Pancreas (tissue), 10 donors: ENCODE results near the gene APBB1IP. TPM values are rescaled to one million over a fixed set of nuclear protein-coding genes. Genes with fewer than 3 reads are reported as not detected.
A peak's percentile ranks its signal among the peaks of the same experiment; 100 is the strongest.
"Not testable (repeated sequence)": the region's sequence is repeated elsewhere in the genome, so short reads cannot be mapped to it uniquely, and the experiment has no call there.

Experiments
- ATAC-seq, 4 donors: fragments of 200-7000 bp; cut with Tn5 transposase; one replicate each; pipeline versions ENCODE4 v1.8.0 to v1.9.1; 2020; ENCODE audit warnings: mild to moderate bottlenecking in 4 of 4, moderate library complexity in 4 of 4
- DNase-seq, 6 donors: peaks; one replicate each; pipeline ENCODE4 v3.0.0-alpha.2; 2020
- FAIRE-seq: peaks from 2 replicates; lab custom pipeline; 2012; peaks lifted over from hg19 to GRCh38; lab: Jason Lieb, UNC
- H3K27ac ChIP-seq, 4 donors: fragments of 200-600 bp; sonication (generic); 1 replicate in 3 of 4; 2 replicates in 1 of 4; pipeline versions ENCODE4 v1.5.0 to v1.8.0; 2020
- H3K27me3 ChIP-seq, 4 donors: fragments of 200-600 bp; one replicate each; pipeline ENCODE4 v1.8.0; 2021
- H3K36me3 ChIP-seq, 3 donors: fragments of 200-600 bp; sonication (generic) in 1 of 3; one replicate each; pipeline versions ENCODE4 v1.5.0 to v1.8.0; 2020 to 2021
- H3K4me1 ChIP-seq, 3 donors: fragments of 200-600 bp; one replicate each; pipeline ENCODE4 v1.8.0; 2021
- H3K4me3 ChIP-seq, 4 donors: fragments of 200-600 bp; sonication (generic) in 2 of 4; one replicate each; pipeline versions ENCODE4 v1.5.0 to v1.8.0; 2020 to 2021
- H3K9me3 ChIP-seq, 4 donors: fragments of 200-600 bp; one replicate each; pipeline ENCODE4 v1.8.0; 2021
- WGBS, 2 donors: extraction: QIAGEN DNeasy Blood & Tissue Kit; methylation state at CpG; one replicate each; pipeline ENCODE4 v1.1.7; 2013; 5-methylcytosine and 5-hydroxymethylcytosine counted together
- intact Hi-C, 3 donors: fragments of 100-400 bp; cut with DNase I; formaldehyde crosslinking; loops; one replicate each; pipeline versions ENCODE4 v1.11.1 to v1.14.2; 2022
- polyA plus RNA-seq, 2 donors: library from polyadenylated mRNA; stranded (reverse); fragments of 200-250 nt; gene quantifications; one replicate each; pipeline ENCODE4 v1.2.3, GENCODE V29; 2013
- total RNA-seq, 6 donors: library from RNA; stranded (reverse); fragmentation: NEBNext Ultra II Directional in 4 of 6; extraction: Animal tissue kit (Norgen Biotek cat#: 25700) in 4 of 6; gene quantifications; one replicate each; pipeline versions ENCODE4 v1.2.1 to v1.2.4, GENCODE V29; 2021 to 2023
- TF ChIP-seq, protein P1 (sequence below), 4 donors: fragments of 200-600 bp; sonication (generic) in 3 of 4; IDR thresholded peaks; one replicate each; pipeline versions ENCODE4 v1.5.0 to v1.8.0; 2021; ENCODE audit warnings: antibody characterized with exemption in 4 of 4
- donor health status: healthy with polysubstance abuse.
- donor health status: DM: no; HTN: no; CAD: no; lungs with moderate emphysema.
- donor health status: DM: no; HTN: no; CAD: no.
- donor health status: control.
- donor health status: control.
- donor health status: Bipolar disorder and iron deficiency.
- donor health status: DM: yes; HTN: yes; CAD: no.
- donor health status: DM: no; HTN: no; CAD: no.
- donor health status: DM: no; HTN: no; CAD: no.
- donor health status: DM: yes; HTN: yes; CAD: no.

APBB1IP gene
- total and polyA plus RNA-seq, 8 donors, result 0.93 to 12.3 (median 2.2) TPM

DNA sequence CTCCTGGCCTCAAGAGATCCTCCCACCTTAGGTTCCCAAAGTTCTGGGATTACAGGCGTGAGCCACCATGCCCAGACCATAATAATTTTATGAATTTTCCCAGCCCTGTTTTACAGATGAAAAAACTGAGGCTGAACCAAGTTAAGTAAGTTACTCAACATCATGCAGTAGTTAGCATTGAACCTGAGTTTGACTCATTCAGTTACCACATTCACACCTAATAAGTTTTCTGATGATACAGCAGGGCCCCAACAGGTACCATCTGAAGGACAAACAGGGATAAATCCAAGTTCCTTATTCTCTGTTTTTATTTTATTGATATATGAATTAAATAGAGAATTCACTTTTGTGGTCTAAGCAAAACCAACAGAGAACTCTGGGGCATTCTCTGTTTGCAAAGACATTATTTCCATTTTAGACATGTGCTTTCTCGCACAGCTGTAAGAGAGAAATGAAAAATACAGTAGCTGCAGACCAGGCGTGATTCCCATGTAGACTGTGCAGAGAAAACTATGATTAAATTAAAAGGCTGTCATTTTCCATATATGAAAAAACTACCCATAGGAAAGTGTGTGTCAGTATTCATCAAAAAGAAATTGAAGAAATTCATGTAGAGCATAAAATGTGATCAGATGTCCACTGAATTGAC, 26.6 kb downstream of the APBB1IP start:
- H3K27me3 ChIP-seq, result no peaks in the 10 kb centered on the region
- H3K36me3 ChIP-seq, result no peaks in the 10 kb centered on the region
- DNase-seq (no peak), FAIRE-seq (no peak), ATAC-seq (no peak)
- H3K9me3 ChIP-seq, result no peaks in the 10 kb centered on the region
- H3K4me1 ChIP-seq, result no peaks in the 10 kb centered on the region
- H3K4me3 ChIP-seq, result no peak overlapping the region
- intact Hi-C loops, result no loop called here
- no peak overlapping the region for H3K27ac ChIP-seq
- 56 to 67% methylated on average over 3 of the region's 3 CpGs for WGBS, 2 donors
- TF ChIP-seq, protein P1, sequence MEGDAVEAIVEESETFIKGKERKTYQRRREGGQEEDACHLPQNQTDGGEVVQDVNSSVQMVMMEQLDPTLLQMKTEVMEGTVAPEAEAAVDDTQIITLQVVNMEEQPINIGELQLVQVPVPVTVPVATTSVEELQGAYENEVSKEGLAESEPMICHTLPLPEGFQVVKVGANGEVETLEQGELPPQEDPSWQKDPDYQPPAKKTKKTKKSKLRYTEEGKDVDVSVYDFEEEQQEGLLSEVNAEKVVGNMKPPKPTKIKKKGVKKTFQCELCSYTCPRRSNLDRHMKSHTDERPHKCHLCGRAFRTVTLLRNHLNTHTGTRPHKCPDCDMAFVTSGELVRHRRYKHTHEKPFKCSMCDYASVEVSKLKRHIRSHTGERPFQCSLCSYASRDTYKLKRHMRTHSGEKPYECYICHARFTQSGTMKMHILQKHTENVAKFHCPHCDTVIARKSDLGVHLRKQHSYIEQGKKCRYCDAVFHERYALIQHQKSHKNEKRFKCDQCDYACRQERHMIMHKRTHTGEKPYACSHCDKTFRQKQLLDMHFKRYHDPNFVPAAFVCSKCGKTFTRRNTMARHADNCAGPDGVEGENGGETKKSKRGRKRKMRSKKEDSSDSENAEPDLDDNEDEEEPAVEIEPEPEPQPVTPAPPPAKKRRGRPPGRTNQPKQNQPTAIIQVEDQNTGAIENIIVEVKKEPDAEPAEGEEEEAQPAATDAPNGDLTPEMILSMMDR (IDR thresholded peaks at IDR 0.05), result no peak

DNA sequence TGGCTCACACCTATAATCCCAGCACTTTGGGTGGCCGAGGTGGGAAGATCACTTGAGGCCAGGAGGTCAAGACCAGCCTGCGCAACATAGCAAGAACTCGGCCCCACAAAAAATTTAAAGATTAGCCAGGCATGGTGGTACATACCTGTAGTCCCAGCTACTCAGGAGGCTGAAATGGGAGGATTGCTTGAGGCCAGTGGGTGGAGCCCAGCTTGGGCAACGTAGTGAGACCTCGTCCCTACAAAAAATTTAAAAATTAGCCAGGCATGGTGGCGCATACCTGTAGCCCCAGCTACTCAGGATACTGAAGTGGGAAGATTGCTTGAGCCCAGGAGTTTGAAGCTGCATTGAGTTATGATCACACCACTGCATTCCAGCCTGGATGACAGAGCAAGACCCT, 28.4 kb downstream of the APBB1IP start:
- FAIRE-seq, H3K4me3 ChIP-seq, H3K27me3 ChIP-seq, intact Hi-C loops, H3K9me3 ChIP-seq, H3K36me3 ChIP-seq, DNase-seq, H3K27ac ChIP-seq, ATAC-seq, H3K4me1 ChIP-seq: not testable (repeated sequence)
- WGBS, 2 donors, result 73 to 80% methylated on average over 6 of the region's 6 CpGs

DNA sequence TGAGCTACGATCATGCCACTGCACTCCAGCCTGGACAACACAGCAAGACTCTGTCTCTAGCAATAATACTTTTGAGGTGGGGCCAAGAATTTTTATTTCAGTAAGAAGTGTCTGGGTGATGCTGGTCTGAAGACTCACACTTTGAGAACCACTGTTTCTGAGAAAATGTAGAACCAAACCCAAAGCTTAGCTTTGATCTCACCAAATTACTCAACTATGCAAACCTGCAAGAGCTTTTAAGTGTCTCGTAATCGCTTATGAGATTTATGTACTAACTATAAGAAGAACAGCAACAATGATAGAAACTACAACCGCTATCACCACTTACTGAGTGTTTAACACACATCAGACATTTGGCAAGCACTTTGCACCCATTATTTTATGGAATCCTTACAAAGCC, 29.5 kb downstream of the APBB1IP start:
- Histone ChIP-seq H3K4me1 (no peaks in the 10 kb centered on the region), H3K4me3 (no peak overlapping the region), H3K36me3 (no peaks in the 10 kb centered on the region), H3K27me3 (no peaks in the 10 kb centered on the region), H3K27ac (peak overlapping the region in 1 of 4 donors; percentile 4), H3K9me3 (no peaks in the 10 kb centered on the region)
- no peak for DNase-seq
- no peak for ATAC-seq
- TF ChIP-seq, protein P1 (IDR thresholded peaks at IDR 0.05), result no peak
- intact Hi-C loops, result no loop called here
- 77 to 87% methylated on average over 4 of the region's 4 CpGs for WGBS, 2 donors
- FAIRE-seq, result no peak

DNA sequence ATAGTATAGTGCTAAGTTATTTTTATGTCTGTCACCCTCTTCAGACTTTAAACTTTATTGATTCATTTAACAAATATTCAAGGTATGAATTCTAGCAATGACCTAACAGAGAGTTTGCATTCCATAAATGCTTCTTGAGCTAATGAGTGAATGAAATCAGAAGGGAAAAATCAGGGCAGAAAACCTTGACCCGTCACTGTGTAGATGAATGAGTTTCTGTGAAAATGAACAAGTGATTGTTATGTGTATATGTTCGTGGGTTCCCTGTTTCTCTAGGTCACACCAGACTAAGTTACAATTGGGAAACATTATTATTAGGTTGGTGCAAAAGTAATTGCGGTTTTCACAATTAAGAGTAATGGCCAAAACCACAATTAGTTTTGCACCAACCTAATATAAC, 30.1 kb downstream of the APBB1IP start:
- Histone ChIP-seq H3K27ac (peak overlapping the region in 1 of 4 donors; percentile 23), H3K4me3 (no peak overlapping the region), H3K36me3 (no peaks in the 10 kb centered on the region), H3K27me3 (no peaks in the 10 kb centered on the region), H3K4me1 (no peaks in the 10 kb centered on the region), H3K9me3 (no peaks in the 10 kb centered on the region)
- TF ChIP-seq, protein P1 (IDR thresholded peaks at IDR 0.05), result no peak
- no peak for DNase-seq
- 17 to 20% methylated on average over 3 of the region's 3 CpGs for WGBS, 2 donors
- FAIRE-seq, result no peak
- intact Hi-C loops, result no loop called here
- peak in 3 of 4 donors; percentile 71 to 83 (median 75) for ATAC-seq

DNA sequence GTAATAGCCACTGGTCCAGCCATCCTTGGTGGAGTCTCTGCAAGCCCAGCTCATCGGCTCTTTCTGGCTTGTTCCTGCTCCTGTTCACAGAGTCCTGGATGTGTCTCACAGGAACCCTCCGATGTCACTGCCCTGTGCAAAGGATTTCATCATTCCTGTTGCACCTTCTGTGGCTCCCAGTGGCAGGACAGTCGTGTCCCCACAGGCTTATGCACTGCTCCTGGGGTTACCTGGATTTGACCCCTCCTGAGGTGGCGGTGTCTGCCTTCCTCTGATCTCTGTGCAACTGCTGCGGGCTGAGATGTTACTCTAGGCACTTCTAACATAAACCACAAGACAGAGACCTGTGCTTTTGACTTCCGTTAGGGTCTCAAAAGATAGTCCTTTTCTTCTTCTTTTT, 30.6 kb downstream of the APBB1IP start:
- intact Hi-C loops, result no loop called here
- TF ChIP-seq, protein P1 (IDR thresholded peaks at IDR 0.05), result no peak
- no peaks in the 10 kb centered on the region for H3K27me3 ChIP-seq
- no peak overlapping the region for H3K4me3 ChIP-seq
- no peak for DNase-seq
- no peaks in the 10 kb centered on the region for H3K36me3 ChIP-seq
- peak overlapping the region in 2 of 4 donors; percentile 5 to 23 for H3K27ac ChIP-seq
- H3K9me3 ChIP-seq, result no peaks in the 10 kb centered on the region
- H3K4me1 ChIP-seq, result no peaks in the 10 kb centered on the region
- no peak for FAIRE-seq
- ATAC-seq, result peak in 3 of 4 donors; percentile 36 to 39 (median 39)
- 46 to 62% methylated on average over 6 of the region's 6 CpGs for WGBS, 2 donors
